Tibial nerve (tissue), 4 donors: Measurements from ENCODE around the gene EIF2A.

Source experiments
- EP300 ChIP-seq, 2 donors: sonication (generic); formaldehyde crosslinking; IDR thresholded peaks; one replicate each; pipeline ENCODE4 v1.6.1; 2017; ENCODE audit warnings: antibody characterized with exemption in 2 of 2, mild to moderate bottlenecking in 1 of 2
- POLR2A ChIP-seq, 2 donors: fragments of 450-650 bp; IDR thresholded peaks; one replicate each; pipeline ENCODE4 v1.6.1; 2017; ENCODE audit warnings: antibody characterized with exemption in 2 of 2, mild to moderate bottlenecking in 2 of 2, moderate library complexity in 2 of 2
- TF ChIP-seq, protein P1 (sequence below), 5 experiments: fragments of 200-600 bp in 3 of 5; fragments of 450-650 bp in 2 of 5; sonication (generic) in 3 of 5; IDR thresholded peaks; one replicate each; pipeline ENCODE4 v1.5.1; 2016 to 2019; ENCODE audit warnings: antibody characterized with exemption in 5 of 5, mild to moderate bottlenecking in 3 of 5, moderate library complexity in 2 of 5

DNA sequence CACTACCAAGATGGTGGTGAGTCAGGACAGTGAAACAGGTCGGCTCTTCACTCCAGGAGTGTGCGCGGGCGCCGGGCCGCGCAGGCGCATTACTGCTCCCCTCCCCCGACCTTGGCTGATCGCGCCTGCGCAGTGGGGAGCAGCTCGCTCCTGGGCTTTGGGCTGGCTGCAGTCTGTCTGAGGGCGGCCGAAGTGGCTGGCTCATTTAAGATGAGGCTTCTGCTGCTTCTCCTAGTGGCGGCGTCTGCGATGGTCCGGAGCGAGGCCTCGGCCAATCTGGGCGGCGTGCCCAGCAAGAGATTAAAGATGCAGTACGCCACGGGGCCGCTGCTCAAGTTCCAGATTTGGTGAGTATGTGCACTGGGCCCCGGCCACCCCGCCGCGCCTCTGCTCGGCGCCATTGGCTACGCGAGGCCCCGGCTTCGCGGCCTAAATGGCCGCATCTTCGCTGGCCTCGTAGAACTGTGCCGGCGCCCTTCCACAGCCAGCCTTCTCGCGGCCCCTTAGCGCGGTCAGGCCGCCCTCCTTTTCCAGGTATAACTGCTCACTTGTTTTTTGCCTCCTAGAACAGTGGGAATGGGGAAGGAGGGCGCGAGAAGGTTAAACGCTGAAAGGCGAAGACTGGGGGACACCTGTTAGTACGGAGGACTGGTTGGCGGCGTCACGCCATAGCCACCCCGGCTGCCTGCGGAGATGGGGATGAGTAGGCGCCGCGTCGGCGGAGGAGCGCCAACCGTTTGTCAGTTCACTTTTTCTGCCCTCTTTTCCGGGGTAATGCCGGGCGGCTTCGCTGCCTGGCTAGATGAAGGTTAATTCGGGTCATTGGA lies 56.8 kb downstream of the EIF2A start, which contains the start of gene SELENOT:
- TF ChIP-seq, protein P1, sequence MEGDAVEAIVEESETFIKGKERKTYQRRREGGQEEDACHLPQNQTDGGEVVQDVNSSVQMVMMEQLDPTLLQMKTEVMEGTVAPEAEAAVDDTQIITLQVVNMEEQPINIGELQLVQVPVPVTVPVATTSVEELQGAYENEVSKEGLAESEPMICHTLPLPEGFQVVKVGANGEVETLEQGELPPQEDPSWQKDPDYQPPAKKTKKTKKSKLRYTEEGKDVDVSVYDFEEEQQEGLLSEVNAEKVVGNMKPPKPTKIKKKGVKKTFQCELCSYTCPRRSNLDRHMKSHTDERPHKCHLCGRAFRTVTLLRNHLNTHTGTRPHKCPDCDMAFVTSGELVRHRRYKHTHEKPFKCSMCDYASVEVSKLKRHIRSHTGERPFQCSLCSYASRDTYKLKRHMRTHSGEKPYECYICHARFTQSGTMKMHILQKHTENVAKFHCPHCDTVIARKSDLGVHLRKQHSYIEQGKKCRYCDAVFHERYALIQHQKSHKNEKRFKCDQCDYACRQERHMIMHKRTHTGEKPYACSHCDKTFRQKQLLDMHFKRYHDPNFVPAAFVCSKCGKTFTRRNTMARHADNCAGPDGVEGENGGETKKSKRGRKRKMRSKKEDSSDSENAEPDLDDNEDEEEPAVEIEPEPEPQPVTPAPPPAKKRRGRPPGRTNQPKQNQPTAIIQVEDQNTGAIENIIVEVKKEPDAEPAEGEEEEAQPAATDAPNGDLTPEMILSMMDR (IDR thresholded peaks at IDR 0.05), result peak in 4 of 5 experiments; percentile 4 to 67 (median 40)
- TF ChIP-seq EP300 (IDR thresholded peaks at IDR 0.05) (peak; percentile 58 to 97), POLR2A (IDR thresholded peaks at IDR 0.05) (peak; percentile 94 to 96)
